GM10266 (cell line): Measurements from ENCODE around the gene ZBTB20.

Source experiments
- DNase-seq: peaks from one replicate; pipeline ENCODE4 v3.0.0; 2012; ENCODE audit errors: extremely low spot score
- CTCF ChIP-seq: IDR thresholded peaks from 2 replicates; pipeline ENCODE4 v1.5.1; 2012; ENCODE audit warnings: mild to moderate bottlenecking, low read depth; ENCODE audit not compliant: control insufficient read depth, insufficient read depth; ENCODE audit errors: missing control alignments

The ZBTB20 gene

GRCh38 chr3:114418107-114418506 lies 729.0 kb downstream of the ZBTB20 start:
- DNase-seq = no peak
- TF ChIP-seq CTCF = no peak

- TF ChIP-seq CTCF = no peak
- DNase-seq = no peak
Observed at GRCh38 chr3:114417675-114418074, 729.4 kb downstream of the ZBTB20 start.

- no peak for DNase-seq
- no peak for TF ChIP-seq CTCF
Observed at GRCh38 chr3:114417265-114417664, 729.8 kb downstream of the ZBTB20 start.

- DNase-seq = no peak
- TF ChIP-seq CTCF = peak; percentile 22
Observed at GRCh38 chr3:114411811-114412803, 735.0 kb downstream of the ZBTB20 start.

- no peak for DNase-seq
- no peak for TF ChIP-seq CTCF
Observed at GRCh38 chr3:114411190-114411668, 735.9 kb downstream of the ZBTB20 start.

- no peak for TF ChIP-seq CTCF
- no peak for DNase-seq
Observed at GRCh38 chr3:114408736-114409670, 738.1 kb downstream of the ZBTB20 start.
